Trophoblast cell (in vitro differentiated cells and primary cell): ENCODE data around the gene ABR.
A peak's percentile ranks its signal among the peaks of the same experiment; 100 is the strongest.
"Not testable (repeated sequence)": the region's sequence is repeated elsewhere in the genome, so short reads cannot be mapped to it uniquely, and the experiment has no call there.

Experiments
- DNase-seq, 2 donors: peaks; one replicate each; pipeline ENCODE4 v3.0.0-alpha.2; 2016
- H2AFZ ChIP-seq: 2 replicates; pipeline ENCODE4 v1.6.1; 2013; ENCODE audit warnings: low read length, moderate library complexity, mild to moderate bottlenecking; ENCODE audit not compliant: insufficient read depth, poor library complexity
- H2AK5ac ChIP-seq: 2 replicates; pipeline ENCODE4 v1.6.1; 2013; ENCODE audit warnings: mild to moderate bottlenecking, low read length
- H2BK120ac ChIP-seq: 2 replicates; pipeline ENCODE4 v1.6.1; 2013; ENCODE audit warnings: low read length, mild to moderate bottlenecking, moderate library complexity; ENCODE audit not compliant: insufficient read depth, poor library complexity
- H2BK12ac ChIP-seq: 2 replicates; pipeline ENCODE4 v1.6.1; 2013; ENCODE audit warnings: mild to moderate bottlenecking, low read length, moderate library complexity
- H2BK5ac ChIP-seq: 2 replicates; pipeline ENCODE4 v1.6.1; 2013; ENCODE audit warnings: low read length, low read depth, moderate library complexity, mild to moderate bottlenecking; ENCODE audit not compliant: poor library complexity
- H3K14ac ChIP-seq: 2 replicates; pipeline ENCODE4 v1.6.1; 2013; ENCODE audit warnings: mild to moderate bottlenecking, low read length
- H3K18ac ChIP-seq: 2 replicates; pipeline ENCODE4 v1.6.1; 2013; ENCODE audit warnings: mild to moderate bottlenecking, low read length
- H3K23ac ChIP-seq: 2 replicates; pipeline ENCODE4 v1.6.1; 2013; ENCODE audit warnings: low read length
- H3K27ac ChIP-seq: 2 replicates; pipeline ENCODE4 v1.5.1; 2013; ENCODE audit warnings: low read depth, mild to moderate bottlenecking, inconsistent platforms, low read length, moderate library complexity
- H3K27me3 ChIP-seq: 2 replicates; pipeline ENCODE4 v1.6.1; 2013; ENCODE audit warnings: inconsistent platforms, mild to moderate bottlenecking, low read length, moderate library complexity; ENCODE audit not compliant: insufficient read depth
- H3K36me3 ChIP-seq, 2 experiments: 1 replicate in 1 of 2; 2 replicates in 1 of 2; pipeline ENCODE4 v1.6.1; 2013; ENCODE audit warnings: low read length in 2 of 2, mild to moderate bottlenecking in 2 of 2, moderate library complexity in 1 of 2; ENCODE audit not compliant: insufficient read depth in 2 of 2, control insufficient read depth in 1 of 2
- H3K4ac ChIP-seq: 2 replicates; pipeline ENCODE4 v1.6.1; 2013; ENCODE audit warnings: low read depth, mild to moderate bottlenecking, low read length, moderate library complexity
- H3K4me1 ChIP-seq, 2 experiments: 1 replicate in 1 of 2; 2 replicates in 1 of 2; pipeline ENCODE4 v1.6.1; 2013; ENCODE audit warnings: low read length in 2 of 2, mild to moderate bottlenecking in 2 of 2, moderate library complexity in 1 of 2; ENCODE audit not compliant: insufficient read depth in 2 of 2, control insufficient read depth in 1 of 2
- H3K4me2 ChIP-seq: 2 replicates; pipeline ENCODE4 v1.6.1; 2013; ENCODE audit warnings: inconsistent platforms, mild to moderate bottlenecking, low read length, moderate library complexity
- H3K4me3 ChIP-seq: 2 replicates; pipeline ENCODE4 v1.5.1; 2013; ENCODE audit warnings: mild to moderate bottlenecking, low read depth, low read length, inconsistent platforms
- H3K79me1 ChIP-seq: one replicate; pipeline ENCODE4 v1.6.1; 2013; ENCODE audit warnings: low read length
- H3K79me2 ChIP-seq: 2 replicates; pipeline ENCODE4 v1.6.1; 2013; ENCODE audit warnings: low read length, mild to moderate bottlenecking; ENCODE audit not compliant: control insufficient read depth, insufficient read depth, poor library complexity
- H3K9ac ChIP-seq: 2 replicates; pipeline ENCODE4 v1.6.1; 2013; ENCODE audit warnings: mild to moderate bottlenecking, low read length
- H3K9me3 ChIP-seq: 2 replicates; pipeline ENCODE4 v1.6.1; 2013; ENCODE audit warnings: low read depth, mild to moderate bottlenecking, control low read depth, inconsistent platforms, low read length; ENCODE audit not compliant: insufficient read depth
- H4K12ac ChIP-seq: 2 replicates; pipeline ENCODE4 v1.6.1; 2013; ENCODE audit warnings: low read depth, mild to moderate bottlenecking, low read length, moderate library complexity
- H4K8ac ChIP-seq: 2 replicates; pipeline ENCODE4 v1.6.1; 2013; ENCODE audit warnings: low read depth, mild to moderate bottlenecking, low read length, moderate library complexity
- H4K91ac ChIP-seq: one replicate; pipeline ENCODE4 v1.6.1; 2013; ENCODE audit warnings: low read depth, mild to moderate bottlenecking, low read length, moderate library complexity
- WGBS: extraction: QIAGEN DNeasy Blood & Tissue Kit; methylation state at CpG from one replicate; pipeline ENCODE4 v1.1.7; 2013; ENCODE audit warnings: missing lambda C conversion rate; ENCODE audit not compliant: insufficient read length, insufficient coverage; ENCODE audit errors: extremely low coverage; 5-methylcytosine and 5-hydroxymethylcytosine counted together

ABR gene

GRCh38 chr17:1201132-1201702 is 21.4 kb upstream of the ABR start:
- no peak overlapping the region for H3K18ac ChIP-seq
- H3K79me1 ChIP-seq: peaks cover 5% of the 10 kb centered on the region
- H3K27ac ChIP-seq: no peak overlapping the region
- no peaks in the 10 kb centered on the region for H3K27me3 ChIP-seq
- no peak overlapping the region for H2AFZ ChIP-seq
- no peak overlapping the region for H2BK120ac ChIP-seq
- H4K8ac ChIP-seq: no peak overlapping the region
- DNase-seq: no peak
- no peak overlapping the region for H2BK12ac ChIP-seq
- no peaks in the 10 kb centered on the region for H3K36me3 ChIP-seq
- no peak overlapping the region for H3K4ac ChIP-seq
- H3K4me1 ChIP-seq: peaks cover 5 to 7% of the 10 kb centered on the region in 2 experiments
- no peak overlapping the region for H3K14ac ChIP-seq
- peaks cover 4% of the 10 kb centered on the region for H3K9me3 ChIP-seq
- H3K23ac ChIP-seq: no peak overlapping the region
- H4K12ac ChIP-seq: no peak overlapping the region
- H2BK5ac ChIP-seq: no peak overlapping the region
- no peak overlapping the region for H4K91ac ChIP-seq
- H3K4me3 ChIP-seq: no peak overlapping the region
- WGBS: no CpG with 5 or more reads among the region's 25 CpGs
- no peak overlapping the region for H3K4me2 ChIP-seq
- H3K9ac ChIP-seq: no peak overlapping the region
- H3K79me2 ChIP-seq: peaks cover 1% of the 10 kb centered on the region
- no peak overlapping the region for H2AK5ac ChIP-seq

- not testable (repeated sequence) for H2AFZ ChIP-seq, H3K79me2 ChIP-seq, H2AK5ac ChIP-seq, H3K4ac ChIP-seq, H2BK5ac ChIP-seq, H3K79me1 ChIP-seq, H3K14ac ChIP-seq, H3K4me1 ChIP-seq, H4K12ac ChIP-seq, H3K18ac ChIP-seq, H3K27me3 ChIP-seq, H3K4me3 ChIP-seq, H4K91ac ChIP-seq, H3K36me3 ChIP-seq, H3K9me3 ChIP-seq, H3K9ac ChIP-seq, H3K4me2 ChIP-seq, H2BK12ac ChIP-seq, H4K8ac ChIP-seq, H3K27ac ChIP-seq, H3K23ac ChIP-seq, DNase-seq, H2BK120ac ChIP-seq
- no CpG with 5 or more reads among the region's 10 CpGs for WGBS
Measured at GRCh38 chr17:1199271-1199743, 19.5 kb upstream of the ABR start.

GRCh38 chr17:1197781-1198490 is 18.2 kb upstream of the ABR start:
- H2AK5ac ChIP-seq: no peak overlapping the region

GRCh38 chr17:1197379-1197778 is 17.6 kb upstream of the ABR start:
- H2BK120ac ChIP-seq: no peak overlapping the region
- H3K9me3 ChIP-seq: peaks cover 4% of the 10 kb centered on the region
- no CpG with 5 or more reads among the region's 3 CpGs for WGBS

More at GRCh38 chr17:1197781-1198490, 18.2 kb upstream of the ABR start:
- DNase-seq: peak in 1 of 2 donors; percentile 28
- peaks cover 4% of the 10 kb centered on the region for H3K9me3 ChIP-seq
- H2AFZ ChIP-seq: no peak overlapping the region
- H4K8ac ChIP-seq: no peak overlapping the region
- no peak overlapping the region for H2BK12ac ChIP-seq
- no peak overlapping the region for H2BK5ac ChIP-seq
- H3K79me2 ChIP-seq: no peaks in the 10 kb centered on the region
- H3K79me1 ChIP-seq: no peaks in the 10 kb centered on the region
- no peaks in the 10 kb centered on the region for H3K36me3 ChIP-seq
- no peak overlapping the region for H4K91ac ChIP-seq
- no CpG with 5 or more reads among the region's 17 CpGs for WGBS
- no peak overlapping the region for H2BK120ac ChIP-seq
- no peaks in the 10 kb centered on the region for H3K4me1 ChIP-seq
- no peak overlapping the region for H3K27ac ChIP-seq
- H3K27me3 ChIP-seq: no peaks in the 10 kb centered on the region
- H3K9ac ChIP-seq: no peak overlapping the region
- no peak overlapping the region for H3K4me3 ChIP-seq
- H3K4ac ChIP-seq: no peak overlapping the region
- no peak overlapping the region for H3K4me2 ChIP-seq
- no peak overlapping the region for H3K18ac ChIP-seq
- H3K14ac ChIP-seq: no peak overlapping the region
- no peak overlapping the region for H3K23ac ChIP-seq
- no peak overlapping the region for H4K12ac ChIP-seq

More at GRCh38 chr17:1197379-1197778, 17.6 kb upstream of the ABR start:
- no peak overlapping the region for H3K9ac ChIP-seq
- no peaks in the 10 kb centered on the region for H3K36me3 ChIP-seq
- no peak overlapping the region for H3K4ac ChIP-seq
- no peak overlapping the region for H2BK5ac ChIP-seq
- H2BK12ac ChIP-seq: no peak overlapping the region
- no peaks in the 10 kb centered on the region for H3K27me3 ChIP-seq
- H3K14ac ChIP-seq: no peak overlapping the region
- H3K4me3 ChIP-seq: no peak overlapping the region
- H3K27ac ChIP-seq: no peak overlapping the region
- no peaks in the 10 kb centered on the region for H3K4me1 ChIP-seq
- H2AK5ac ChIP-seq: no peak overlapping the region
- no peak overlapping the region for H4K91ac ChIP-seq
- H4K8ac ChIP-seq: no peak overlapping the region
- no peak overlapping the region for H4K12ac ChIP-seq
- H3K79me1 ChIP-seq: no peaks in the 10 kb centered on the region
- H3K79me2 ChIP-seq: no peaks in the 10 kb centered on the region
- no peak overlapping the region for H2AFZ ChIP-seq
- no peak overlapping the region for H3K18ac ChIP-seq
- no peak overlapping the region for H3K23ac ChIP-seq
- H3K4me2 ChIP-seq: no peak overlapping the region
- peak in 1 of 2 donors; percentile 31 for DNase-seq
